ENCODE results near the gene ITCH.

Gene ITCH

GRCh38 chr20:34530342-34530741 lies 167.3 kb downstream of the ITCH start:
- no peak for DNase-seq (ENCODE audit: low read depth)
- no peak overlapping the region for H3K4me3 ChIP-seq (ENCODE audit: low read depth, low read length)
- no peak for TF ChIP-seq CTCF (IDR thresholded peaks at IDR 0.05; ENCODE audit: insufficient read depth, low read depth, low read length, missing control alignments)

GRCh38 chr20:34531608-34532265 lies 168.7 kb downstream of the ITCH start:
- no peak overlapping the region for H3K4me3 ChIP-seq (ENCODE audit: low read depth, low read length)
- TF ChIP-seq CTCF (IDR thresholded peaks at IDR 0.05; ENCODE audit: insufficient read depth, low read depth, low read length, missing control alignments) = no peak
- DNase-seq (ENCODE audit: low read depth) = no peak

GRCh38 chr20:34532320-34532719 lies 169.2 kb downstream of the ITCH start:
- no peak overlapping the region for H3K4me3 ChIP-seq (ENCODE audit: low read depth, low read length)

GRCh38 chr20:34532756-34533155 lies 169.7 kb downstream of the ITCH start:
- no peak overlapping the region for H3K4me3 ChIP-seq (ENCODE audit: low read depth, low read length)
- no peak for DNase-seq (ENCODE audit: low read depth)
- no peak for TF ChIP-seq CTCF (IDR thresholded peaks at IDR 0.05; ENCODE audit: insufficient read depth, low read depth, low read length, missing control alignments)

More at GRCh38 chr20:34532320-34532719, 169.2 kb downstream of the ITCH start:
- TF ChIP-seq CTCF (IDR thresholded peaks at IDR 0.05; ENCODE audit: insufficient read depth, low read depth, low read length, missing control alignments) = no peak
- DNase-seq (ENCODE audit: low read depth) = no peak

GRCh38 chr20:34534391-34535165 lies 171.5 kb downstream of the ITCH start:
- no peak for DNase-seq (ENCODE audit: low read depth)
- TF ChIP-seq CTCF (IDR thresholded peaks at IDR 0.05; ENCODE audit: insufficient read depth, low read depth, low read length, missing control alignments) = no peak
- no peak overlapping the region for H3K4me3 ChIP-seq (ENCODE audit: low read depth, low read length)

GRCh38 chr20:34535301-34535840 lies 172.3 kb downstream of the ITCH start:
- no peak for DNase-seq (ENCODE audit: low read depth)
- TF ChIP-seq CTCF (IDR thresholded peaks at IDR 0.05; ENCODE audit: insufficient read depth, low read depth, low read length, missing control alignments) = no peak
- no peak overlapping the region for H3K4me3 ChIP-seq (ENCODE audit: low read depth, low read length)

Data from GM12865 (cell line).